ENCODE data around the gene NTSR1. TPM values are rescaled to one million over a fixed set of nuclear protein-coding genes. Genes with fewer than 3 reads are reported as not detected.

NTSR1 gene
- total RNA-seq, 4 donors from 2014 or later: 0.04 to 0.13 TPM; not detected in 2

GRCh38 chr20:62762801-62763368 lies 54.2 kb downstream of the NTSR1 start:
- ATAC-seq (no peak), DNase-seq (no peak)
- no peaks in the 10 kb centered on the region for H3K9me3 ChIP-seq
- H3K27ac ChIP-seq: no peak overlapping the region
- no peak for TF ChIP-seq CTCF (IDR thresholded peaks at IDR 0.05 in 4 of 5, conservative IDR thresholded peaks at IDR 0.05 in 1 of 5)
- TF ChIP-seq POLR2A (IDR thresholded peaks at IDR 0.05): no peak
- H3K4me3 ChIP-seq: no peak overlapping the region
- H3K4me1 ChIP-seq: no peaks in the 10 kb centered on the region
- intact Hi-C loops (cut with DNase I; ENCODE audit: low total_unique reads): no loop called here
- peaks cover 9 to 36% (median 15%) of the 10 kb centered on the region in 3 donors for H3K27me3 ChIP-seq
- no peaks in the 10 kb centered on the region for H3K36me3 ChIP-seq
- in situ Hi-C loops (cut with MboI; ENCODE audit: low sequenced_read_pairs in 4 of 4): no loop called here

- ATAC-seq (no peak), DNase-seq (no peak)
- TF ChIP-seq POLR2A (IDR thresholded peaks at IDR 0.05) (no peak), CTCF (IDR thresholded peaks at IDR 0.05 in 4 of 5, conservative IDR thresholded peaks at IDR 0.05 in 1 of 5) (no peak)
- Histone ChIP-seq H3K4me3 (no peak overlapping the region), H3K9me3 (no peaks in the 10 kb centered on the region), H3K4me1 (no peaks in the 10 kb centered on the region), H3K27me3 (peaks cover 9 to 36% (median 13%) of the 10 kb centered on the region in 3 donors), H3K27ac (no peak overlapping the region), H3K36me3 (no peaks in the 10 kb centered on the region)
- intact Hi-C loops (cut with DNase I; ENCODE audit: low total_unique reads) (no loop called here), in situ Hi-C loops (cut with MboI; ENCODE audit: low sequenced_read_pairs in 4 of 4) (no loop called here)
These were observed 54.8 kb downstream of the NTSR1 start for GRCh38 chr20:62763404-62763803.

- H3K4me1 ChIP-seq: no peaks in the 10 kb centered on the region
- H3K36me3 ChIP-seq: no peaks in the 10 kb centered on the region
- ATAC-seq (no peak), DNase-seq (no peak)
- no peaks in the 10 kb centered on the region for H3K9me3 ChIP-seq
- in situ Hi-C loops (cut with MboI; ENCODE audit: low sequenced_read_pairs in 4 of 4) (no loop called here), intact Hi-C loops (cut with DNase I; ENCODE audit: low total_unique reads) (no loop called here)
- H3K27ac ChIP-seq: no peak overlapping the region
- no peak for TF ChIP-seq CTCF (IDR thresholded peaks at IDR 0.05 in 4 of 5, conservative IDR thresholded peaks at IDR 0.05 in 1 of 5)
- no peak for TF ChIP-seq POLR2A (IDR thresholded peaks at IDR 0.05)
- no peak overlapping the region for H3K4me3 ChIP-seq
- peaks cover 9 to 36% (median 13%) of the 10 kb centered on the region in 3 donors for H3K27me3 ChIP-seq
These were observed 55.7 kb downstream of the NTSR1 start for GRCh38 chr20:62764156-62764935.

- Histone ChIP-seq H3K27ac (no peak overlapping the region), H3K4me1 (no peaks in the 10 kb centered on the region), H3K27me3 (peaks cover 9 to 34% (median 13%) of the 10 kb centered on the region in 3 donors), H3K9me3 (no peaks in the 10 kb centered on the region), H3K36me3 (no peaks in the 10 kb centered on the region), H3K4me3 (no peak overlapping the region)
- in situ Hi-C loops (cut with MboI; ENCODE audit: low sequenced_read_pairs in 4 of 4): no loop called here
- no peak for ATAC-seq
- intact Hi-C loops (cut with DNase I; ENCODE audit: low total_unique reads): no loop called here
- no peak for TF ChIP-seq CTCF (IDR thresholded peaks at IDR 0.05 in 4 of 5, conservative IDR thresholded peaks at IDR 0.05 in 1 of 5)
- TF ChIP-seq POLR2A (IDR thresholded peaks at IDR 0.05): no peak
- no peak for DNase-seq
These were observed 56.4 kb downstream of the NTSR1 start for GRCh38 chr20:62765021-62765420.
